BE2C (cell line): ENCODE data around the gene ROPN1.

Experiments used
- DNase-seq: peaks from one replicate; pipeline ENCODE4 v3.0.0-alpha.2; 2020
- H3K27me3 ChIP-seq: fragments of 250-450 bp; sonication (Bioruptor Pico); 2 replicates; pipeline ENCODE4 v1.5.1; 2020; ENCODE audit warnings: mild to moderate bottlenecking
- H3K36me3 ChIP-seq: fragments of 250-450 bp; sonication (Bioruptor Pico); 2 replicates; pipeline ENCODE4 v1.5.1; 2020; ENCODE audit warnings: mild to moderate bottlenecking
- H3K4me1 ChIP-seq: fragments of 250-450 bp; sonication (Bioruptor Pico); 2 replicates; pipeline ENCODE4 v1.5.1; 2020
- H3K4me3 ChIP-seq: 2 replicates; pipeline ENCODE4 v1.5.1; 2011; ENCODE audit warnings: low read depth, low read length
- H3K9me3 ChIP-seq: fragments of 250-450 bp; sonication (Bioruptor Pico); 2 replicates; pipeline ENCODE4 v1.5.1; 2020
- TF ChIP-seq, protein P1 (sequence below): IDR thresholded peaks from 2 replicates; pipeline ENCODE4 v1.5.1; 2012; ENCODE audit warnings: mild to moderate bottlenecking, low read depth, low read length

ROPN1 gene

DNA sequence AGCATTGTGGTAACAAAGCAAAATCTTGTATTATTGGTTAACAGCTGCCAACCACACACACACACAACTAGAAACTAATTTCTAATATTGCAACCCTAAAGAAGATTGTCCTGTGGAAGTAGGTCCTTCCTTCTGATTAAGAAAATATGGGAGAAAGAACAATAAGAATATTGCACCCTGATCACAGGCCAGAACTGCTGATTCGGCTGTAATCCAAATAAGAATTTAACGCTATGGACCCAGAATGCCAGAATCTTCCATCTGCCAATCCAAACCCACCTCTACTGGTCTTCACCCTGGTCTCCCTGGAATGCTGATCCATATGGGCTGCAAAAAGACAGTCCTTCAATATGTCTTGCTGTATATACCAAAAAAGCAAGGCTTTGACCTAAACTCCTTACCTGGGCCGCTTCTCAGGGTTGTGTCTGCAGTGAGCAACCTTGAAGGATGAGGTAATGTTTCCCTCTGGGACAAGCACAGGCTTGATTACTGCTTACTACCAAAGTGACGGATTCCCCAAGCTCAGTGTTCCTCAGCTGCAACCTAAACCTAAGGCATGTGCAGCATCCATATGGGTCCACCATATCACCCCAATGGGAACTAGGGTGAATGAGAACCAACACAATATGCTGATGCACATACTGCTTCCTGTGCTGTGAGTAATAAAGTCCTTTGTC is 38.9 kb downstream of the ROPN1 start:
- Histone ChIP-seq H3K36me3 (peaks cover 60% of the 10 kb centered on the region), H3K27me3 (no peaks in the 10 kb centered on the region), H3K4me3 (no peak overlapping the region), H3K4me1 (no peaks in the 10 kb centered on the region), H3K9me3 (no peaks in the 10 kb centered on the region; the same call in 1 of the 2 replicates)
- TF ChIP-seq, protein P1, sequence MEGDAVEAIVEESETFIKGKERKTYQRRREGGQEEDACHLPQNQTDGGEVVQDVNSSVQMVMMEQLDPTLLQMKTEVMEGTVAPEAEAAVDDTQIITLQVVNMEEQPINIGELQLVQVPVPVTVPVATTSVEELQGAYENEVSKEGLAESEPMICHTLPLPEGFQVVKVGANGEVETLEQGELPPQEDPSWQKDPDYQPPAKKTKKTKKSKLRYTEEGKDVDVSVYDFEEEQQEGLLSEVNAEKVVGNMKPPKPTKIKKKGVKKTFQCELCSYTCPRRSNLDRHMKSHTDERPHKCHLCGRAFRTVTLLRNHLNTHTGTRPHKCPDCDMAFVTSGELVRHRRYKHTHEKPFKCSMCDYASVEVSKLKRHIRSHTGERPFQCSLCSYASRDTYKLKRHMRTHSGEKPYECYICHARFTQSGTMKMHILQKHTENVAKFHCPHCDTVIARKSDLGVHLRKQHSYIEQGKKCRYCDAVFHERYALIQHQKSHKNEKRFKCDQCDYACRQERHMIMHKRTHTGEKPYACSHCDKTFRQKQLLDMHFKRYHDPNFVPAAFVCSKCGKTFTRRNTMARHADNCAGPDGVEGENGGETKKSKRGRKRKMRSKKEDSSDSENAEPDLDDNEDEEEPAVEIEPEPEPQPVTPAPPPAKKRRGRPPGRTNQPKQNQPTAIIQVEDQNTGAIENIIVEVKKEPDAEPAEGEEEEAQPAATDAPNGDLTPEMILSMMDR: no peak
- DNase-seq: no peak

DNA sequence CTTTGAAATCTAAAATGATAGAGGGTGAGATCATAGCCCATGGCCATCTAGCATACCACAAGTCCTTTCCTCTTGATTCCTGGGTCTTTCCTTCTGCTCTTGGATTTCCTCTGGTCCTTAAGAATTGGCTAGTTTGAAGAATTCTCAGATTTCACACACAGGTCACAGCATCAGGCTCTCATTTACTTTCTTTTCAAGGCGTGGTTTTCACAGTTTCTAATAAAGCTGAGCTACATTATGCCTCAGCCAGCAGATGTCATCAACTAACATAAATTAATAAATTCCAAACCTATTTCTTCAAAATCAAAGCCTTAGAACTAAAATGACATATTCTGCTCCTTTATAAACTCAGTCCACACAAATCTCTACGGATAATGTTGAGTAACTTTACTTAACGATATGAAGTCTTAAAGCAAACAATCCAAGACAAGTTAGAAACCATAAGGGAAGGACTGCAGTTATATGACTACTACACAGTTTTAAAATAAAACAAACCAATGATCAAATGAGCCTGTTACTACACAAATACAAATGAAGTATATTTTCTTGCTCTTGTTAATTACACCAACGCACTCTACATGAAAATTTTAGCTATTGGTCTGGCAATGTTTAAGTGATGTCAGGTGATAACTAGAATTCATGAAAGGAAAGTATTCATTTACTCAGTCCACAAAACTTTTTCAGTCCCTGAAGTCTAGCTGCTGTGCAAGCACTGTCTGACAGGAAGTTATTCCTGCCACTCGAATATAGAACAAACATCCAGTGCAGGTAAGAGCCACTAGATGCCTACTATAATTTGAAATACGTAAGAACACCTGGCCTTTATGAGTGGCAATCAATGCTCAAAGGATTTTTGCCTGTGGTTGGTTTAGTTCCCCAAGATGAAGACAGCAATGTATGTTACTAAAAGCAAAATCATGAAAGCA is 40.1 kb downstream of the ROPN1 start:
- Histone ChIP-seq H3K36me3 (peaks cover 70% of the 10 kb centered on the region), H3K4me3 (no peak overlapping the region), H3K9me3 (no peaks in the 10 kb centered on the region; the same call in 1 of the 2 replicates), H3K27me3 (no peaks in the 10 kb centered on the region), H3K4me1 (no peaks in the 10 kb centered on the region)
- no peak for DNase-seq
- TF ChIP-seq, protein P1: no peak

DNA sequence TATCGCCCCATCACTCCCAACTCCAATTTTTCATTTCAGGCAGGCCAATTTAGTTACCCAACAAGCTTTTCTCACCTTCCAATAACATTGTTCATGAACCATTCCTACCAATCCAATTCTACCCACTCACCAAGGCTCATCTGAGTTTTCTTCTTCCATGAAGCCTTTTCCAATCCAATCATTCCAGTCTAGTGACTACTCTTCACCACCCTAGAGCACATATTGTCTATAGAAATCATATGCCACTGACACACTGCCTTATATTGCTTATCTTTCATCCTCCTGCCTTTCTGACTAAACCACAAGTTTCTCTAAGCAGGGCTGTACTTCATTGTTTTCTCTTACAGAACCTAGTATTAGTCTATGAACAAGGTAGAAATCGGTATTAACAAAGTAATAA is 42.3 kb downstream of the ROPN1 start:
- H3K27me3 ChIP-seq: no peaks in the 10 kb centered on the region
- peaks cover 73% of the 10 kb centered on the region for H3K36me3 ChIP-seq
- H3K4me3 ChIP-seq: no peak overlapping the region
- H3K9me3 ChIP-seq: no peaks in the 10 kb centered on the region; the same call in 1 of the 2 replicates
- H3K4me1 ChIP-seq: no peaks in the 10 kb centered on the region
- no peak for DNase-seq
- TF ChIP-seq, protein P1: no peak

DNA sequence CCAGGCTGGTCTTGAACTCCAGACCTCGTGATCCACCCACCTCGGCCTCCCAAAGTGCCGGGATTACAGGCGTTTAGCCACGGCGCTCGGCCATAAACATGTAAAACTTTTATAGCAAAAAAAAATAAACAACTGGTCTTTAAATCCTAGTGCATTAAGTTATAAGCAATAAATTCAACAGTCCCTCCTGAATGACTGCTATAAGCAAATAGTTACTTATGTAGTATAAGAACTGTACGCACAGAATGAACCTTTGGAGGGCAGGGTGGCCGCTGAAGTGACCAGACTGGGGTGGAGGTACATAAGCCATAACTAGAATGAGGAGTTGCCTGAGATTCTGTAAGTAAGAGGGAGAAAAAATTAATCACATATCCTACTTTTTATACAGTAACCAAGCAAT is 43.5 kb downstream of the ROPN1 start:
- no peak for DNase-seq
- Histone ChIP-seq H3K36me3 (peaks cover 76% of the 10 kb centered on the region), H3K4me3 (no peak overlapping the region), H3K4me1 (no peaks in the 10 kb centered on the region), H3K9me3 (no peaks in the 10 kb centered on the region; the same call in 1 of the 2 replicates), H3K27me3 (no peaks in the 10 kb centered on the region)
- TF ChIP-seq, protein P1: no peak

DNA sequence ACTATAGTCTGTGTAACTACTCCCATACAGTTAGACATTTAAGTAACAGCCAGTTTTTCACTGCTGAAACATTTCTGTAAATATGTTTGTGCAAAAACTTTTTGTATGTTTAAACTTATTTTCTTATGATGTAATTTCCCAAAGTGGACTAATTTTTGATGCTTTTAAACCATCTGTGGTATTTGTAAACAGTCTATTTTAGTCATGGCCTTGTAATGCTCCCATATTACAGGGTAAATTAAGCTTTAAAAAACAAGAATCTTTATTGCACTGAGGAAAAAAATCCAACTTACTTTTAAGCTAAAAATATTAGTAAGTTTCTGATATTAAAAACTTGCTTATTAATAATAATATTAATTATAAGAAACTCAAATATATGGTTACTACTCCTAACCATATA is 44.4 kb downstream of the ROPN1 start:
- no peak for DNase-seq
- TF ChIP-seq, protein P1: no peak
- no peaks in the 10 kb centered on the region for H3K27me3 ChIP-seq
- no peak overlapping the region for H3K4me3 ChIP-seq
- H3K9me3 ChIP-seq: no peaks in the 10 kb centered on the region; the same call in 1 of the 2 replicates
- peaks cover 74% of the 10 kb centered on the region for H3K36me3 ChIP-seq
- no peaks in the 10 kb centered on the region for H3K4me1 ChIP-seq

DNA sequence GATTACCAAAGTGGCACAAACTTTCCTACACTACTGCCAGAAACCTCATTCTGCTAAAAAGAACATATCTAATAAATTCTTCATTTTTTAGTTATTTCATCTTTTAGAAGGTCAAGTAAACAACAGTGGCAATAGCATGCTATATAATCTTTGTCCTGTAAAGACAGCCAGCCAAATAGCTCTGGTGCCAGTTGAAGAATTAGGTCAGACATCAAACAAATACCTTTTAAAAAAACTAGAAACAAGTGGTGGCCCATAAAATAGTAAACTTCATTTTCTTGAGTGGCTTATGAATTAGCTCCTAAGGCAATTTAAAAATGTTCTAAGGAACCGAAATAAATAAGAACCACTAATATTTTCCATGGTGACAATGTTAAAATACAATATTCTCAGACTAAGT is 50.4 kb downstream of the ROPN1 start:
- no peaks in the 10 kb centered on the region for H3K27me3 ChIP-seq
- TF ChIP-seq, protein P1: no peak
- peaks cover 9% of the 10 kb centered on the region for H3K4me1 ChIP-seq
- H3K36me3 ChIP-seq: peaks cover 49% of the 10 kb centered on the region
- no peak overlapping the region for H3K4me3 ChIP-seq
- no peaks in the 10 kb centered on the region for H3K9me3 ChIP-seq
- DNase-seq: no peak
